Prostate gland (tissue), 2 donors: Measurements from ENCODE around the gene TECRL.

Experiments used
- CTCF ChIP-seq, 4 experiments: fragments of 200-600 bp in 2 of 4; fragments of 450-650 bp in 2 of 4; sonication (generic) in 2 of 4; IDR thresholded peaks; 1 replicate in 3 of 4; 2 replicates in 1 of 4; pipeline ENCODE4 v1.5.1; 2016 to 2019; ENCODE audit warnings: antibody characterized with exemption in 4 of 4, mild to moderate bottlenecking in 2 of 4, moderate library complexity in 2 of 4
- POLR2A ChIP-seq: fragments of 450-650 bp; IDR thresholded peaks from one replicate; pipeline ENCODE4 v1.6.1; 2016; ENCODE audit warnings: antibody characterized with exemption, mild to moderate bottlenecking
- POLR2AphosphoS5 ChIP-seq: sonication (generic); formaldehyde crosslinking; IDR thresholded peaks from one replicate; pipeline ENCODE4 v1.6.1; 2017; ENCODE audit warnings: antibody characterized with exemption

- TF ChIP-seq CTCF (IDR thresholded peaks at IDR 0.05) (no peak), POLR2A (no peak), POLR2AphosphoS5 (no peak)
Measured at GRCh38 chr4:64399313-64400109, 9.7 kb downstream of the TECRL start.
